Skin of body (tissue), 2 donors: Measurements from ENCODE around the gene ARHGEF25. TPM values are rescaled to one million over a fixed set of nuclear protein-coding genes. Genes with fewer than 3 reads are reported as not detected.
"Not testable (repeated sequence)": the region's sequence is repeated elsewhere in the genome, so short reads cannot be mapped to it uniquely, and the experiment has no call there.

Experiments used
- DNase-seq: peaks from one replicate; lab custom pipeline; 2025; lab: John Stamatoyannopoulos, UW
- total RNA-seq: library from RNA; depleted of rRNA; stranded (reverse); fragments of >200 nt; gene quantifications from one replicate; pipeline ENCODE4 v1.2.3, GENCODE V29; 2014

ARHGEF25 gene
- total RNA-seq, result 32.5 TPM

DNA sequence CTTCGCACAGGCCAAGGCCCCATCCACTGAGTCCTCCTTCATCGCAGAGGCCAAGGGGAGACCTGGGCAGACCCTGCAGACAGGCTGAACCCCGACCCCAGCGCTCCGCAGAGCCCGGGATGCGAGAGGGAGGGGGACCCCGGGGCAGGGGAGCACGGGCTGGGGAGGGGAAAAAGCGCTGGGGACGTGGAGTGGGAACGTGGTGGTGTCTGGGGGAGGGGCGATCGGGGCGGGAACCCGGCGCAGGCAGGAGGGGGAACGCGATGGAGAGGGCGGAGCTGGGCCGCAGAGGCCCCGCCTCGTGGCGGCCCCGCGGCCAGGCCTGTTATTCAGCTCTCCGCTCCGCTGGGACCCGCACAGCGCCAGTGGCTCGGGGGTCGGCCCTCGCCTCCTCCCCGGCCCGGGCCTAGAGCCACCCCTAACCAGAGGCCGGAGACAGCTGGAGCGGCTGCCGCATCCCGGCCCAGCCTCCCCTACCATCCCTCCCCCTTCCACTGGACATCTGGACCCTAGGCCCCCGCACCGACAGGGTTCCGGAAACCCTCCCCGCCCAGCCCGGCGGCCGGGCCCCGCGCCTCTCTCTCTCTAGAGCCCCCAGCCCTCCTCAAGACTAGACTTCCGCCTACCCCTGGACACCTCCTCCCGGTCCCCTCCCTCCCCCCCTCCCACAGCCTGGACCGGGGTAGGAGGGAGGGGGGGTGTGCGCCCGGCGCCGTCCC, at the start of gene ARHGEF25:
TSS of gene ARHGEF25 (plus strand) at position 328 of the 719 bp plus-strand sequence. CDS start 460 bp downstream, outside the sequence.
- peak; percentile 79 for DNase-seq

DNA sequence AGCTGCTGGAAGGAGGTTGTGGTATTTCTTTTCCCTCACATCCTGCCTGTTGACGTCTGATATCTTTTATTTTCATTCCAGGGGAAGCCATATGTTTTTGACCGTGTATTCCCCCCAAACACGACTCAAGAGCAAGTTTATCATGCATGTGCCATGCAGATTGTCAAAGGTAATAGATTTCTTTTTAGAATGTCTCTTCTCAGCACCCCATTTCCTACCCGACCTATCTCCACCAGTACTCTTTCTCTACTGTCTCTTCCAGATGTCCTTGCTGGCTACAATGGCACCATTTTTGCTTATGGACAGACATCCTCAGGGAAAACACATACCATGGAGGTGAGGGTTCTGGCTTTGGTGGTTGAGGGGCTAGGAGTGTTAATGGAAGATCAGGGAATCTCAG, 47.9 kb upstream of the ARHGEF25 start:
- no peak for DNase-seq

DNA sequence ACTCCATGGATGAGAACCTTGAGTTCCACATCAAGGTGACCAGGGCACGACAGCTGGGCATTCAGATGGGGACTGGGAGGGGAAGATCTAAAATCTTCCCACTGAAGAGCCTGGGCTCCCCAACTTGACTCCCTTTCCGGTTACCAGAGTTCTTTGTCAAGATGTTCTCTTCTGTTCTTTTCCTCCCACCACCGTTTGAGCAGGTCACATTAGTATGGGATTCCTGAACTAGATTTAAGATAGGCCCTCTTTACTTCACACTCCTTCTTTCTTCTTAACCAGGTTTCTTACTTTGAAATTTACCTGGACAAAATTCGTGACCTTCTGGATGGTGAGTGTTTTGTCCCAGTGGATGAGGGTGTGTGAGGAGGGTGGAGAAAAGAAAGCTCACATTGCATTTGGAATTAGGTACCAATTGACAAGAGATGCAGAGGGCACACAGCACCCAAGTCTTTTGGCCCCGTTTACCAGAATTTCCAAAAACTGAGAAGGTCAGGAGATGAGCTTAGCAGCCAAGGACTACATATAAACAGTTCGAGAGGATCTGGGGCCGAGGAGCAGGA, 47.0 kb upstream of the ARHGEF25 start:
- no peak for DNase-seq

DNA sequence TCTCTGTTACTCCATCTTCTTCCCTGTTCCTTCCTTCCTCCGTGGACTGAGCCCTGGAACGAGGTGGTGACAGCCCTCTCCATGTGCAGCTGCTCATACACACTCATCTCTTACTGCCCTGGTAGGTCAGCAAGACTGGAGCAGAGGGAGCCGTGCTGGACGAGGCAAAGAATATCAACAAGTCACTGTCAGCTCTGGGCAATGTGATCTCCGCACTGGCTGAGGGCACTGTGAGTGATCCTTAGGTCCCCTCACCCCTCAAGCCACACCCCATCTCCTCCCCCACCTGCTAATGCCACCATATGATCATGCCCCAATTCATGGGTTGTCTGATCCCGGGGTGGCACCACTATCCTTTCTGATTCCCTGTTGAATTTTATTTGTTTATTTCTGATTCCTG, 42.4 kb upstream of the ARHGEF25 start:
- no peak for DNase-seq

DNA sequence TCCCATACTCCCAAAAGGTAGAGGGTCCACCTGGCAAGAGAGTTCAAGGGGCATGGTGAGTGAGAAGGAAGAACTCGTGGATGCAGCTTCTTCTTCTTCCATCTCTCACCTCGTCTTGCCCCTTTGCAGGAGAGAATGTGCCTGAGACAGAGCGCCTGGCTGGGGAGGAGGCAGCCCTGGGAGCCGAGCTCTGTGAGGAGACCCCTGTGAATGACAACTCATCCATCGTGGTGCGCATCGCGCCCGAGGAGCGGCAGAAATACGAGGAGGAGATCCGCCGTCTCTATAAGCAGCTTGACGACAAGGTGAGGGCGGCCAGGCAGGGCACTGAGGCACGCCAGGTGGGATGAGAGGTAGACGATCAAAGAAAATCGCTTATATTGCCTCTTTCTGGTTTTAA, 41.4 kb upstream of the ARHGEF25 start:
- no peak for DNase-seq

DNA sequence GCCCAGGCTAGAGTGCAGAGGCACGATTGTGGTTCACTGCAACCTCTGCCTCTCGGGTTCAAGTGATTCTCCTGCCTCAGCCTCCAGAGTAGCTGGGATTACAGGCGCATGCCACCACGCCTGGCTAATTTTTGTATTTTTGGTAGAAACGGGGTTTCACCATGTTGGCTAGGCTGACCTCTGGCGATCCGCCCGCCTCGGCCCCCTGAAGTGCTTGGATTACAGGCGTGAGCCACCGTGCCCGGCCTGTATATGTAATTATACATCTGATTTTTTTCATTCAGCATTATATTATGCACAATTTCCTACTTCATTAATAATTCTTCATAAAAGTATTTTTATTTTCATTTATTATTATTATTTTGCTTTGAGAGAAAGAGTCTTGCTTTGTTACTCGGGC, 40.8 kb upstream of the ARHGEF25 start:
- DNase-seq, result not testable (repeated sequence)

DNA sequence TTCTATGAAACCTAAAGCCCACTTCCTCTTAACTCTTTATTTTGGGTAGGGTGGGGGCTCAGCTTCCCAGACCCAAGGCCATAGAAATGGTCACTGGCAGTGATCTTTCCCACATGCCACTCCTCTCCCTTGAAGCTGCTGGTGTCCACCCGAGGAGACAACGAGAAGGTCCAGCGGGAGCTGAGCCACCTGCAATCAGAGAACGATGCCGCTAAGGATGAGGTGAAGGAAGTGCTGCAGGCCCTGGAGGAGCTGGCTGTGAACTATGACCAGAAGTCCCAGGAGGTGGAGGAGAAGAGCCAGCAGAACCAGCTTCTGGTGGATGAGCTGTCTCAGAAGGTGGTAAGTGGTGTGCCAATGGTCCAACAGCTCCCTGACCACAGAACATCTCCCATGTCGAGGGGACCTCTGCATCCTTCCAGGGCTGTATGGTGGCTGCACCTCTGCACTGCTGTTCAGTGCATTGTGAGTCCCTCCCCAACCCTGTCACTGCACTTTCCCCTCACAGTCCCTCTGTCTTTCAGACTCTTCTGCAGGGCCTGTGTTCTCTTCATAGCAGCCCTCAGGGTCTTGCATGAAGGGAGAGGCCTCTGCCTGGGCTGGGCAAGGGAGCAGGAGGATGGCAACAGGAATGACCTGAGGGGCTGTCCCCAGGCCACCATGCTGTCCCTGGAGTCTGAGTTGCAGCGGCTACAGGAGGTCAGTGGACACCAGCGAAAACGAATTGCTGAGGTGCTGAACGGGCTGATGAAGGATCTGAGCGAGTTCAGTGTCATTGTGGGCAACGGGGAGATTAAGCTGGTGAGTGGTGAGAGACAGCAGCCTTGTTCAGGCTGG, 39.1 kb upstream of the ARHGEF25 start:
- no peak for DNase-seq

DNA sequence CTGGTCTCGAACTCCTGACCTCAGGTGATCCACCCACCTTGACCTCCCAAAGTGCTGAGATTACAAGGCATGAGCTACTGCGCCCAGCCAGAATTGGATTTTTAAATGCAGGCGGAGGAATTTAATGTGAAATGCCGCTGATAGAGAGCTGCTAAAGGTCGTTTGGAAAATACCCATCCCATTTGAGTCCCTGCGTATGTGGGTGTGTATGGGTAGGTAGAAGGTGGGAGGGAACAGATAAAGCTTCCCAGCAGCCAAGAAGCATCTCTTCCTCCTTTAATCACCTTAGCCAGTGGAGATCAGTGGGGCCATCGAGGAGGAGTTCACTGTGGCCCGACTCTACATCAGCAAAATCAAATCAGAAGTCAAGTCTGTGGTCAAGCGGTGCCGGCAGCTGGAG, 36.4 kb upstream of the ARHGEF25 start:
- no peak for DNase-seq

GRCh38 chr12:57575771-57576612, 35.2 kb upstream of the ARHGEF25 start:
- DNase-seq, result no peak

DNA sequence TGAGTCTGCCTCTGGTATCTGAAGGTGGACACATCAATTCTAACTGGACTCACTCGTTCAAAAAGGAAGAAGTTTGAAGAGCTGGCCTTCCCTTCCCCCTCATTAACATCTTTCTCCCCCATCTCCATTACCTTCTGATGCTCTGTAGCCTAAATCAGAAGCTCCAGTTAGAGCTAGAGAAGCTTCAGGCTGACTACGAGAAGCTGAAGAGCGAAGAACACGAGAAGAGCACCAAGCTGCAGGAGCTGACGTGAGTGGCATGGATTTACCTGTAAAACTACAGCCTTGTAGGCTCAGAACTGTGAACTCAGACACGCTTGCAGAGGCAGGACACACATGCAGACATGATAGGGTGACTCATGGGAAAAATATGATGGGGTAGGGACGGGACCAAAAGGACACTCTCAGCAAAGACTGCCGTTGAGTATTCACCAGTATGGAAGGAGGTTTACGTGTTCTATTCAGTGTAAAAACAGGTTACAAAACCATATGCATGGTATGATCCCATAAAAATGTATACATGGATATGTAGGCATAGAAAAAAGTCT, 34.5 kb upstream of the ARHGEF25 start:
- no peak for DNase-seq

GRCh38 chr12:57577981-57578758, 33.1 kb upstream of the ARHGEF25 start:
- DNase-seq, result no peak

GRCh38 chr12:57579011-57579410, 32.2 kb upstream of the ARHGEF25 start:
- DNase-seq, result no peak

DNA sequence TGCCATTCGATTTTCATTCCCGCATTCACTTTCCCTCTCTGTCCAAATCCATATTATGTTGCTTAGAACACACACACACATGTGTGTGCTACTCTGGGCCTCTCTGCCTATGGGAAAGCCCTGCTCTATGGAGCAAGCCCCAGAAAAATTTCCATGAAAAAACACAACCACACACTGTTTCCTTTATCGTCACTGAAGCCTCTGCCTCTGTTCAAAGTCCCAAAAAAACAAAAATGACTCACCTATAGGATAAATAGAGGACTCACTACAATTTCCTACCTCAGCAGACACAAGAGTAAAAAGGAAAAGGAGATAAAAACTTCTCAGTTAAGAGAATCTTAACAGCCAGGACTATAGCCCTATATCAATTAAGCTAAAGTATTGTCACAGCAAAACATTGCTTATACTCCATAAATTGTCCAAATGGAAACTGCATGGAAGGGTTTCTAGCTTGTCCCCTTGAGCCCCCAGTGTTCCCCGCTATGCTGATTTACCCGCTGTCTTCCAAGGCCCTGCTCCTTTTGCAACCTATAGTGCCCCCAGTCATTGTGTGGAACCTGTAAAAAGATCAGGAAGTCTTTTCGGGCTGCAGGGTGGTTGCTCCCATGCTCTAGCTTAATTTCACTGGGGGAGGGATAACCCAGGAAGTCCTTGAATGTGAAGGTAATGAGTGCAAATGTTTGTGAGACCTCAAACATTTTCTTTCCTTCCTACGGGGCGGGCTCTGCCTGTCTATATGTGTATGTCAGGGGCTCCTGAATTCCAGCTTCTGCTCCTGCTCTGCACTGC, 31.4 kb upstream of the ARHGEF25 start:
- DNase-seq, result no peak

GRCh38 chr12:57580466-57580795, 30.8 kb upstream of the ARHGEF25 start:
- no peak for DNase-seq

GRCh38 chr12:57581802-57582201, 29.4 kb upstream of the ARHGEF25 start:
- DNase-seq, result no peak

DNA sequence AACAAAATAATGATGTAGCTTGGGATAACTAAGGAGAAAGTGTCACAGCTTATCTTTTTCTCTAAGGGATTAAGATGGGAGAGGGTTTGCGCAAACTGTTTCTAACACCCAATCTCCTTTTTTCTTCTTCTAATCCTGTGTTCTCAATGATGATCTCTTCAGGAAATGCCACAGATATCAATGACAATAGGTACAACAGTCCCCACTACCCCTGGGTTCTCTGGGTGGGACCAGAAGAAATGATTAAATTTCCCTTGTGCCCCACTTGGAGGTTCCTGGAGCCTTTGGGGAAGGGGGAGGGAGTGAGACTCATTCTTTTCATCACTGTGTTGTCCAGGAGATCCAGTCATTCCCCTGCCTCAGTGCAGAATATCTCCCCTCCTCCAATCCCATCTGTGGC, 28.8 kb upstream of the ARHGEF25 start:
- no peak for DNase-seq

GRCh38 chr12:57583008-57583831, 28.0 kb upstream of the ARHGEF25 start:
- peak; percentile 73 for DNase-seq

DNA sequence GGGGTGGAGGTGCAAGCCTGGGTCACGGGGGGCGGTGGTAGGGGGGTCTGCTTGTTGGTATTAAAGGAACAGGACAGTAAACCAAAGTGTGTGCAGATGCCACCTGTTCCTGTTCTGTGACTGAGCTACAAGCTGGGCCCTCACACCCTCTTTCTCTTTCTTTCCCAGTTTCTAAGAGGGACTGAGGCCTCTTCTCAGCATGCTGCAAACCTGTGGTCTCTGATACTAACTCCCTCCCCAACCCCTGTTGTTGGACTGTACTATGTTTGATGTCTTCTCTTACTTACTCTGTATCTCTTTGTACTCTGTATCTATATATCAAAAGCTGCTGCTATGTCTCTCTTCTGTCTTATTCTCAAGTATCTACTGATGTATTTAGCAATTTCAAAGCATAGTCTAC, 27.2 kb upstream of the ARHGEF25 start:
- no peak for DNase-seq

DNA sequence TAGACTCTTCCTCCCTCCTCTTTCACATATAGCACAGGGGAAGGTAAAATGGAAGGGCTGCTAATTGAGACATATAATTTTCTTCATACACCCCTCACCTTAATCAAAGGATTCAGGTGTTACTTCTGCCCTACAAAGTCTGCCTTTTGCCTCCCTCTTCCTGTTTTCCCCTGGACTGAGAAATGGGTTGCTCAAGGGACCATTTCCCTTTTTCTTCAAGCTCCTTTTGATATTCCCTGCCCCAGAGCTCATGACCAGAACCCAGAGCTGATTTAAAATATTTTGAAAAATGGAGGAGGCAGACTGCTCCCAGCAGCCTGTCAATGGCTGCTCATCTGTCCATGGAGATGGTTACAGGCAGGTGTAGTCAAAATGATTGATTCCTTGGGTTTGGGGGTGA, 26.5 kb upstream of the ARHGEF25 start:
- DNase-seq, result no peak
